SIG-M5 treated with dmso at 0.1 percent for 504 hours (cell line): ENCODE data around the gene SEMA4G.

Experiments
- DNase-seq: peaks from one replicate; lab custom pipeline; 2025; ENCODE audit not compliant: unreplicated experiment; lab: John Stamatoyannopoulos, UW

The SEMA4G gene

DNA sequence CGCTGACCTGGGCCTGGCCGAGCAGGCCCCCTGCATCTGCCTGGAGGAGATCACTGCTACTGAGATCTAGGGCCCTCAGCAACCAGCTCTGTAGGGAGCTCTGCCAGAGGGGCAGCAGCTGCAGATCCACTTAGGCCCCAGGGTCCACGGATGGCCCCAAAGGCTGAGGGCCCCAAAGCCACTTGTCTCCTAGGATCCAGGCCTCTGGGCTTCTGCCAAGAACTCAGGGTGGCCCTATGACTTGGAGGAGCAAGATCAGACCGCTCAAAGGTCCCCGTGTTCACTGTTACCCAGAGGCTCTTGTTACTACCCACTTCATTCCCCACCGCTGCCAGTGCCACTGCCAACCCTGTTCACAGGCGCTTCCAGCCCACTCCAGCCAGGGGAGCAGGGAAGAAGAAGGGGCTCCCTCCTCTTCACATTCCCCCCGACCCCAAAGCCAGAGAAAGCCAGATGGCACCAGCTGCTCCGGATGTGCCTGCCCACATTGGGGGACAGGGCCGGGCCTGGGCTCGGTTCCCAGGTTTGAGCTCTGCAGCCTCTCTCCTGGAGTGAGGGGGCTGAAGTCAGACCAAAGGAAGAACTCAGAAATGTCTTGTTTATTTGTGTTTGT is 37.9 kb downstream of the SEMA4G start:
- no peak for DNase-seq

DNA sequence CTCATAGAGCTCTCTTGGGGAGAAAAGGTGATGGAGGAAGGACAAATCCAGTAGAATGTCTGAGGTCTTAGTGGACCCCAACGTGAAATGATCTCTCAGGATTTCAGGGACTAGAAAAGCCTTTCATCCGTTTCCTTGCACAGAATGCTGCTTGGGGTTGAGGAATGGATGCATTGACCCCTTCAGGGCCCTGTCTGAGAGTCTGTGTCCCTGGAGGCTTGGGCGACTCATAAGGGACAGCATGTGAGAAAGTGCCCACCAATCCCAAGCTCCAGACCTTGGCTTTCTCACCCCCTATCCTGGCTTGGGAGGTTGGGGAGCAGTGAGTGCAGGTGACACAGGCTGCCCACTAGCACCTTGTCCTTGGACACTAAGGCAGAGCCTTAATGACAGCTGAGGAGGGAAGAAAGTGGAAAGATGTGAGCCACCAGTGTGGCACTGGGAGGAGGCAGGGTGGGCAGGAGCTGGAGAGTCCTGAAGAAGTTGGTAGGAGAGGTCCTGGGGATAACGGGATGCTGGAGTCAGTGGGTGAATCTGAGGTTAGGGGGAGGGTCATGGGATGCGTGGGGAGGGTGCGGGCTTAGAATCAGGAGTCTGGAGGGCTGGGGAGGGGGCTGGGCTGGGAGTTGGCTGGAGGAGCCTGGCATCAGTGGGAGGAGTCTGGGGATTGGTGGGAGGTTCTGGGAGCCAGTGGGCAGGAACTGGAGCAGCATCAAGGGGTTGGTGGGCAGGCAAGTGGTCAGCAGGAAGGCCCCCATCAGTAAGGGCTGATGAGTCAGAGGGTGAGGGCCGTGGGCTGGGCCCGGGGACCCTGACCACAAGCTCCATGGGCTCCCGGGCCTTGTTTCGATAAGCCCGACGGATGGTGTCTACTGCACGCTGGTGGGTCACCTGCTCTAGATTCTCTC is 38.9 kb downstream of the SEMA4G start:
- no peak for DNase-seq

DNA sequence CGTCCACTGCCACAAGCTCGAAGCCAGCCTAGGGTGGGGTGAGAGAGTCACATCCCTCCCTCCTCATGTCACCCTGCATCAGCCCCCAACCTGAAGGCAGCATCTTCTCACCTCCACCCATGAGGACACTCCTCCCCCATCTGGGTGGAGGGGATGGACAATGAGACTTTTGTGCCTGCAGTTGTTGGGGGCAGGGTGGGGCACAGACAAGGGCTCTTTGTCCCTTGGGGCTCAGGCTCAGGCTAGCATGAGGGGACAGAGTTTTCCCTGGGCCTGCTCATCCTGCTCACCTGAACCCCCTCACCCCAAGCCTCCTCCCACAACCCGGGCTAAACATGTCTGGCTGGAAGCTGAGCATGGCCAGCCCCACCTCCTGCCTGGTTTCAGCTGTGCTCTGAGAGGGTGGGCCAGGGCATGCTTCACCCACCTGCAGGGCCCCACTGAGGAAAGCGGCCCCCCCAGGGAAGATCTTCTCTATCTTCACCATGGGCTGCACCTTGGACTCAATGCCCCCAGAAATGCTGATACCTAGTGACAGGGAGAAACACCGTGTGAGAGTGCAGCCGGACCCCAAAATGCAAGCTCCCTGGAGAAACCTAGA is 39.6 kb downstream of the SEMA4G start:
- DNase-seq: no peak

DNA sequence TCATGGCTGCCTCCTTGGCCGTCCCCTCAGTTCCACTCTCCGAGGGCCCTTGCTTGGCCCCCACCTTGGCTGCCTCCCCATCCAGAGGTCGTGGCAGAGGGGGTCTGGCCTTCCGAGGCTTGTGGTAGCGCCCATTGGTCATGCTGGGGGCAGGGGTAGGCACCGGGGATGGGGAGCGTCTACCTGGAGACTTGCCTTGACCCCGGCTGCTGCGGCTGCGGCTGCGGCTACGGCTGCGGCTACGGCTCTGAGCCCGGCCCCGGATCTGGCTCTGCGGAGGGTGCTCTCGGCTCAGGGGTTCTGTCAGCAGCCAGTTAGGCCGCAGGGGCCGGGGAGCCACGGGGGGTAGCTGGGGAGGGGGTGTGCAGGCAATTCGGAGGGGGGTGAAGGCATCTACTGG is 41.0 kb downstream of the SEMA4G start:
- DNase-seq: no peak

GRCh38 chr10:101011517-101012423 is 42.5 kb downstream of the SEMA4G start:
- no peak for DNase-seq

- peak; percentile 83 for DNase-seq
These were observed 43.4 kb downstream of the SEMA4G start for GRCh38 chr10:101012525-101013364.

GRCh38 chr10:101013365-101013825 is 44.1 kb downstream of the SEMA4G start:
- DNase-seq: no peak

DNA sequence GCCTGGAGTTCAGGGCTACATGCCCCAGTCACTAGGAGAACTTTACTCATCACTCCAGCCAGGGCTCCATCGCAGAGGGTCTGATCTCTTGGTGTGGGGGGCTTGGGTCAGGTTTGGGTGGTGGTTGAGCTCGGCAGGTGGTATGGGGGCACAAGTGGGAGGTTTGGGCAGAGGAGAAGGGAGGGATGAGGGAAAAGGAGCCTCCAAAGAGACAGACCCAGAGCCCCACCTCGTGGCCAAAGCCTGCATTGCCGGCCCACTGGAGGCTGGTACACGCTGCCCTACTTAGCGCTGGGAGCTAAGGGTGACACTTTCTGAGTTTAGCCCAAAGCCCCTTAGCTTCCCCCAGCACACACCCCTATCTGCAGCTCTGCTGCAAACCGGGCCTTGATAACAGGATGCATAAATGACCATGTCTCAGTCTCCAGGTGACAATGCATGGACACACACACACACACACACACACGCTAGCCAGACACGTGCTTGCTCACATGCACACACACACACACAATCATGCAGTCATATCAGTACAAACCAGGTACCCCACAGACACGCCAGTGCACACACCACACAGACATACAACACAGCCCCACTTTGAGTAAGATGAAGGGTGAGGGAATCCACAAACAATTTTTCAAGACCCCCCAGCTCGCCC is 45.1 kb downstream of the SEMA4G start:
- peak; percentile 35 for DNase-seq

DNA sequence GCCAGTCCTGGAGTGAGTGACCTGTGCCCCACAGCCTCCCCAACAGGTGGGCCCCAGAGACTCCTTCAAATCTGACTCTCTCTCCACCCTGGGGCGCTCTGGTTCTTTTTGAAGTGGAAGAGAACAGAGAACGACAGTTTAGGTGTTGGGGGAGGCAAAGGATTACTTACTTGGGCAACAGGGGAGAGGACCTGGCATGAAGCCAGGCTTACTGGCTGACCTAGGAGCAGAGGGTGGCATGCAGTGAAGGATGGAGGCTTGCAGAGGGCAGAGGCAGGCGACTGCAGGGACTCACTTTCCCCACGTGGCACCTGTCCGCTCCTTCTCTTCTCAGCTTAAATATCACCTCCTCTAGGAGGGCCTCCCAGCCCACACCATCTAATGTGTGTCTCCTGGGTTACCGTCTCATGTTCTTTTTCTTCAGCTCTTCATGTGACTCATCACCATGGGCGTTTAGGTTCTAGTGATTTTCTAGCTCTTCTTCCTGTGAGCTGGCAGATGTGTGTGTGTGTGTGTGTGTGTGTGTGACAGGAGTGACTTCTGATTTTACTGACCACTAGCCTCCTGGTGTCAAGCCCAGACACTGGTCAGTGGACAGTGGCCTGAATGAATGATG is 45.8 kb downstream of the SEMA4G start:
- DNase-seq: no peak

DNA sequence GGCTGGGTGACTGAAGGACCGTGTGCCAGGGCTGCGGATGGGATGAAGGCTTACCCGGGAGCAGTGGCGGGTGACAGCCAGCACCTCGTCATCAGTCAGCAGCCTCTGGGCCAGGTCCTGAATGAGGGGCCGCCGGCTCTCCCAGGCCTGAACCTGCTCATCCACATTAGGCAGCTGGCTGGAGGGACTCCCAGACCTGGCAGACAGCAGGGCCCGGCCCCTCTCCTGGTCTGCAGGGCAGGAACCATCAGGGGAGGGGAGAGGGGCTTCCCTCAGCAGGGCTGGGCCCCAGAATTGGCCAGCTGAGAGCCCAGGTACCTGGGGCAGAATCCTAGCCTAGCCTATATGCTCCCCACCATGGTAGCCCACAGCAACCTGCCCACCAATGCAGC is 46.3 kb downstream of the SEMA4G start:
- DNase-seq: no peak

GRCh38 chr10:101016814-101017213 is 47.5 kb downstream of the SEMA4G start:
- DNase-seq: no peak

DNA sequence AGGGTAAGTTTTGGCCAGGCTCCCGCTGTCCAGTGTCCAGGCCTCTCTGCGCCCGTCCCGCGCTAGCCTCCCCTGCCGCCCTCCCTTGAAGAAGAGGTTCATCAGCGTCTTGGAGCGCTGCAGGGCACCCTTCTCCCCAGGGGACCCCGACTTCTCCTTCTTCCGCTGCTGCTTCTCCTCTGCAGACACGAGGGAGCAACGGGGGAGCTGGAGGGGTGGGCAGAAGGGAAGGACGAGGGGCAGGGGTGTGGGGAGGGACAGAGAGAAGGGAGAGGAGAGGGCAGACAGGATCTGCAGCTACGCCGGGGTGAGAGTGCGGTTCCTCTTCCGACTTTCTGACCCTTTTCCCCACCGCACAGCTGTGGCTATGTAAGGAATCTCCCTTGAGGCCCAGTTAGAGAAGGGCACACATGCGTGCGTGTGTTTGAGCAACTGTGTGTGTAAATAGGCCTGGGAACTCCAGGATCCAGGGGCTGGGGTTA is 48.9 kb downstream of the SEMA4G start:
- DNase-seq: peak; percentile 13

DNA sequence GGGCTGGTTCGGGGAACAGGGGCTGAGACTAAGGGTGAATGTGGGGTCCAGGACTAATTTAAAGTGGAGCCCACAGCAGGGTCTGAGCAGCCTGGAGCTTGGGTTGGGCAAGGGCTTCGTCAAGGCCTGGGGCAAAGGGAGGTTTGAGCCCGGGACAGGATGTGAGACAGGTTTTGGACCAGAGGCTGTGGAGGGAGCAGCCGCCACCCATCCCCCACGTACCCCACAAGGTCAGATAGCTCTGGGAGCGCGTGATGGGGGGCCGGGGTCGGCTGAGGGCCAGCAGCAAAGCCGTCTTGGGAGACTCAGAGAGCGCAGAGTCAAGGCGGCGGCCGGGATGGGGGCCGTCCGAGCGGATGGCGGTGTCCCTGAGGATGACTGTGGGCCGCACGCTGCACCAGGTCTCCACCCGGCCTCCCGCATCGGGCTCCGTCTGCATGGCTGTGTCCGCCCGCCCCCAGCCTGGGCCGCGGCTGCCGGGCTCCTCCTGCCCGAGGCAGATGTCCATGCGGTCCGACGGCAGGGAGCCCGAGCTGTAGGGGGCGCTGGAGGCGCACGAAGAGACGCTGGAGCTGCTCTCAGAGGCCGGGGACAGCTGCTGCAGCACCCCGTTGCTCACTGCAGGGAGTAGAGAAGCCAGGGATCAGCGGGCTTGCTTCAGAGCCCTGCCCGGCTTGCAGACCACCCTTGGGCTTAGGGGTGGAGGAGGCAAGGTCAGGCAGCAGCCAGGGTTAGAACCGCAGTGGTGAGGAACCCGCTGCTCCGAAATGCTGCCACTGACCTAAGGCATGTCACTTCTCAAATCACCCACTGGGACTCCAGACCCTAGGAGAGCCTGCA is 49.5 kb downstream of the SEMA4G start:
- peak; percentile 46 for DNase-seq
